H1 (cell line): Measurements from ENCODE around the gene NXNL2. TPM values are rescaled to one million over a fixed set of nuclear protein-coding genes. Genes with fewer than 3 reads are reported as not detected.

Experiments used
- SIN3A ChIP-seq, 2 experiments: IDR thresholded peaks in 1 of 2; conservative IDR thresholded peaks in 1 of 2; 2 replicates each; pipeline ENCODE4 v1.6.1; 2011 to 2012; ENCODE audit warnings: low read length in 2 of 2, improper control_type of control experiment in 1 of 2, low read depth in 1 of 2, mild to moderate bottlenecking in 1 of 2
- polyA plus RNA-seq, 7 experiments: library from polyadenylated mRNA; depleted of rRNA in 3 of 7; stranded (reverse) in 5 of 7; unstranded in 2 of 7; fragments of >200 nt in 5 of 7; fragments of 200-250 nt in 2 of 7; gene quantifications; 1 replicate in 5 of 7; 2 replicates in 1 of 7; 4 replicates in 1 of 7; pipeline versions ENCODE4 v1.2.1 to v1.2.3, GENCODE V29; 2011 to 2013; ENCODE audit warnings: missing spikeins in 2 of 7, mixed read lengths in 2 of 7
- total RNA-seq: library from RNA; stranded (reverse); fragmentation: NEBNext Ultra II Directional; extraction: Animal tissue kit (Norgen Biotek cat#: 25700); gene quantifications from 2 replicates; pipeline ENCODE4 v1.2.1, GENCODE V29; 2021

The NXNL2 gene
- total and polyA plus RNA-seq, 2 of the 8 experiments (the other 6 are each of a cell fraction or from before 2014, with no cell fraction given), result 1.9 to 2.6 TPM

DNA sequence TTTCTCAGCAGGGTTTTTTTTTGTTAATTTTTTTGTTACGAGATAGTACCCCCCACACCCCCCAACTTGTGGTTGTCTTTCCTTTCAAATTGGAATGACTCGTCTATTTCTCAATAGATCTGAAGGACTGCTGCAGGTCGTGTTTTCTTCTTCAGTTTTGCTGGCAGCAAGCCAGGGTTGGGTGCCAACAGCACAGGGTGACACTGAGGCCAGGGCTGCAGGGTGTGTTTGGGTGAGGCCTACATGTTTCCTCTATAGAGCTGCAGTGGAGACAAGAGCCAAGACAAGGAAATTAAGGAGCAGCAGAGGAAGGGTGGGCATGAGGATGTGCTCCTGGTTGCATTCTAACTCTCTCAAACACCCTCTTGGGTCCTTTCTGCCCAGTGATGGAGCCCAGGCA, 52.2 kb downstream of the NXNL2 start (continued):
- no peak for TF ChIP-seq SIN3A (conservative IDR thresholded peaks at IDR 0.05 in 1 of 2, IDR thresholded peaks at IDR 0.05 in 1 of 2; ENCODE audit: low read depth in 1 of 2, low read length in 2 of 2)
- TF ChIP-seq, all 59 proteins: peak for 0
